NB4 (cell line): Measurements from ENCODE around the gene ATP10A.

Experiments
- CTCF ChIP-seq: IDR thresholded peaks from one replicate; pipeline ENCODE4 v1.5.1; 2012; ENCODE audit warnings: low read depth, low read length
- POLR2A ChIP-seq: IDR thresholded peaks from 2 replicates; pipeline ENCODE4 v1.6.1; 2011; ENCODE audit warnings: mild to moderate bottlenecking; ENCODE audit not compliant: insufficient read length; ENCODE audit errors: extremely low read depth

- TF ChIP-seq POLR2A (no peak), CTCF (no peak)
Observed at GRCh38 chr15:25811481-25811906, 51.6 kb downstream of the ATP10A start.
